ENCODE results near the gene CNTN3. TPM values are rescaled to one million over a fixed set of nuclear protein-coding genes. Genes with fewer than 3 reads are reported as not detected.

Gene CNTN3
- total RNA-seq, 1 experiment from 2014 or later: not detected

- BruUV-seq (replicated peaks): no TSS peak
- H3K9me3 ChIP-seq (ENCODE audit: control insufficient read depth in 1 of 2, insufficient read depth in 1 of 2, low read depth in 1 of 2, low read length in 2 of 2): peaks cover 11 to 17% of the 10 kb centered on the region in 2 experiments; a peak in 2 of 4 replicates
- H3K4me1 ChIP-seq (ENCODE audit: control insufficient read depth in 1 of 2, insufficient read depth in 2 of 2, low read length in 2 of 2): no peaks in the 10 kb centered on the region
- H2AFZ ChIP-seq (ENCODE audit: low read depth, low read length, poor library complexity, severe bottlenecking): no peak overlapping the region
- H3K4me3 ChIP-seq (replicated peaks in 1 of 2; ENCODE audit: low read depth in 1 of 2, low read length in 2 of 2): no peak overlapping the region
- DNase-seq (ENCODE audit: low read depth, low spot score): no peak
- no peak overlapping the region for H3K27ac ChIP-seq (ENCODE audit: low read depth, low read length)
- H3K27me3 ChIP-seq (ENCODE audit: insufficient read depth, low read length): no peaks in the 10 kb centered on the region
- no peaks in the 10 kb centered on the region for H3K79me2 ChIP-seq (ENCODE audit: insufficient read depth, low read length)
- no peaks in the 10 kb centered on the region for H3K36me3 ChIP-seq (ENCODE audit: control insufficient read depth in 1 of 2, insufficient read depth in 2 of 2, low read length in 2 of 2)
- H3K4me2 ChIP-seq (ENCODE audit: low read length): no peak overlapping the region
- ATAC-seq: no peak
- intact Hi-C loops (cut with micrococcal nuclease): no loop called here
- no peaks in the 10 kb centered on the region for H4K20me1 ChIP-seq (ENCODE audit: insufficient read depth)
- ChIA-PET POLR2A (no interaction called here), CTCF (no interaction called here), RAD21 (ENCODE audit: low non-redundant PET in 1 of 2, low total read pairs in 2 of 2, uncharacterized antibody in 2 of 2, unreplicated experiment in 2 of 2) (no interaction called here)
- no peaks in the 10 kb centered on the region for H3K9me2 ChIP-seq (ENCODE audit: insufficient read depth)
- TF ChIP-seq FOSL1 (IDR thresholded peaks at IDR 0.05; ENCODE audit: low read depth) (no peak), POLR2A (IDR thresholded peaks at IDR 0.05; ENCODE audit: borderline replicate concordance, extremely low read depth, insufficient read depth, insufficient read length) (no peak), ZBTB33 (IDR thresholded peaks at IDR 0.05; ENCODE audit: extremely low read depth, insufficient replicate concordance, low read length) (no peak), MAX (IDR thresholded peaks at IDR 0.05) (no peak)
- H3K9ac ChIP-seq (ENCODE audit: low read length): no peak overlapping the region
Observed at GRCh38 chr3:74651885-74652284, 37.4 kb upstream of the CNTN3 start.

- ChIA-PET RAD21 (ENCODE audit: low non-redundant PET in 1 of 2, low total read pairs in 2 of 2, uncharacterized antibody in 2 of 2, unreplicated experiment in 2 of 2) (no interaction called here), POLR2A (no interaction called here), CTCF (no interaction called here)
- no peaks in the 10 kb centered on the region for H3K9me2 ChIP-seq (ENCODE audit: insufficient read depth)
- BruUV-seq (replicated peaks): no TSS peak
- no peak overlapping the region for H2AFZ ChIP-seq (ENCODE audit: low read depth, low read length, poor library complexity, severe bottlenecking)
- intact Hi-C loops (cut with micrococcal nuclease): no loop called here
- no peak overlapping the region for H3K9ac ChIP-seq (ENCODE audit: low read length)
- H3K4me1 ChIP-seq (ENCODE audit: control insufficient read depth in 1 of 2, insufficient read depth in 2 of 2, low read length in 2 of 2): no peaks in the 10 kb centered on the region
- H4K20me1 ChIP-seq (ENCODE audit: insufficient read depth): no peaks in the 10 kb centered on the region
- DNase-seq (ENCODE audit: low read depth, low spot score) (no peak), ATAC-seq (no peak)
- H3K27ac ChIP-seq (ENCODE audit: low read depth, low read length): no peak overlapping the region
- H3K79me2 ChIP-seq (ENCODE audit: insufficient read depth, low read length): no peaks in the 10 kb centered on the region
- no peak overlapping the region for H3K4me2 ChIP-seq (ENCODE audit: low read length)
- no peaks in the 10 kb centered on the region for H3K36me3 ChIP-seq (ENCODE audit: control insufficient read depth in 1 of 2, insufficient read depth in 2 of 2, low read length in 2 of 2)
- H3K27me3 ChIP-seq (ENCODE audit: insufficient read depth, low read length): no peaks in the 10 kb centered on the region
- H3K4me3 ChIP-seq (replicated peaks in 1 of 2; ENCODE audit: low read depth in 1 of 2, low read length in 2 of 2): no peak overlapping the region
- peaks cover 11 to 17% of the 10 kb centered on the region in 2 experiments; a peak in 2 of 4 replicates for H3K9me3 ChIP-seq (ENCODE audit: control insufficient read depth in 1 of 2, insufficient read depth in 1 of 2, low read depth in 1 of 2, low read length in 2 of 2)
- no peak for TF ChIP-seq EZH2phosphoT487 (IDR thresholded peaks at IDR 0.05; ENCODE audit: borderline replicate concordance)
- TF ChIP-seq YY1 (IDR thresholded peaks at IDR 0.05; ENCODE audit: extremely low read depth, insufficient replicate concordance, low read depth, low read length): no peak
- TF ChIP-seq EZH2 (IDR thresholded peaks at IDR 0.05): no peak
- no peak for TF ChIP-seq JUND (IDR thresholded peaks at IDR 0.05)
- no peak for TF ChIP-seq REST (IDR thresholded peaks at IDR 0.05; ENCODE audit: low read depth)
- TF ChIP-seq ZFX (IDR thresholded peaks at IDR 0.05): no peak
- no peak for TF ChIP-seq EGR1 (IDR thresholded peaks at IDR 0.05; ENCODE audit: low read depth)
- TF ChIP-seq RAD21 (IDR thresholded peaks at IDR 0.05; ENCODE audit: low read depth): no peak
- no peak for TF ChIP-seq SRF (IDR thresholded peaks at IDR 0.05; ENCODE audit: low read depth)
- TF ChIP-seq CTCF (IDR thresholded peaks at IDR 0.05 in 2 of 3, conservative IDR thresholded peaks at IDR 0.05 in 1 of 3; ENCODE audit: borderline replicate concordance in 1 of 3, insufficient read depth in 1 of 3, low read depth in 2 of 3, low read length in 2 of 3): no peak
Observed at GRCh38 chr3:74651292-74651691, 36.8 kb upstream of the CNTN3 start.
